ENCODE results near the gene ZNF835. TPM values are rescaled to one million over a fixed set of nuclear protein-coding genes. Genes with fewer than 3 reads are reported as not detected.

The ZNF835 gene
- total and polyA plus RNA-seq, 2 of the 13 experiments (the other 11 are each of a cell fraction or from before 2014, with no cell fraction given), result not detected

DNA sequence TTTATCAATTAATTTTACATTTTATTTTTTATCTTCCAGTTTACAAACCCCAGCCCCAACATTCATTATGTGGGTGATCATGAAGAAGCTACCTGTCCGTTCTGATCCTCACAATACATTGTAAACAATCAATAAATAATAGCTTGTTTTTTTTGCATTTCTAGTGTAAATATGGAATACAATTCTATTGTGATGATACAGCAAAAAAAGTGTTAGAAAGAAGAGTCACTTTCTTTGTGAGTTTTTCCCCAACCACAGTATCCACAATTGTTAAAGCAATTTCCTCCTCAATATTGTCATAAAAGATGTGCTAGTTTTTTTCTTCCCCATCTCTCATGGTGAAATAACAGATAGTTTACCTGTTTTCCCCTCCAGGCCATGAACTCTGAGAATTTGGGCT lies 30.3 kb upstream of the ZNF835 start:
- no peak overlapping the region for H3K27ac ChIP-seq (ENCODE audit: extremely low read length, insufficient read depth, low read length)
- ChIA-PET POLR2A (no interaction called here), CTCF (ENCODE audit: low intra/inter-chr PET ratio, low total read pairs) (no interaction called here)
- H3K4me3 ChIP-seq (replicated peaks in 1 of 3; ENCODE audit: insufficient read depth in 1 of 3, low read depth in 2 of 3, low read length in 3 of 3), result no peak overlapping the region
- H4K20me1 ChIP-seq (ENCODE audit: insufficient read depth, low read length), result no peaks in the 10 kb centered on the region
- DNase-seq (ENCODE audit: low spot score) (no peak), ATAC-seq (no peak), FAIRE-seq (no peak)
- H3K36me3 ChIP-seq (replicated peaks in 1 of 2; ENCODE audit: control insufficient read depth in 1 of 2, insufficient read depth in 2 of 2, low read length in 2 of 2), result no peaks in the 10 kb centered on the region
- BruUV-seq (replicated peaks), result no TSS peak
- H3K9me3 ChIP-seq (ENCODE audit: low read length), result peaks cover 27% of the 10 kb centered on the region
- WGBS (ENCODE audit: low lambda C conversion rate), result 2% methylated on average over 1 of the region's 1 CpG
- intact Hi-C loops (cut with micrococcal nuclease; ENCODE audit: unreplicated experiment), result no loop called here
- no peak overlapping the region for H3K9ac ChIP-seq (ENCODE audit: insufficient read depth, low read depth, low read length)
- no peaks in the 10 kb centered on the region for H3K4me1 ChIP-seq (ENCODE audit: insufficient read depth, low read length)
- in situ Hi-C loops (cut with HindIII; ENCODE audit: extremely low pct_ligation_motif_present, low pct_unique_long_range_greater_than_20kb), result no loop called here
- H3K27me3 ChIP-seq (ENCODE audit: control insufficient read depth in 1 of 2, insufficient read depth in 2 of 2, low read length in 2 of 2), result no peaks in the 10 kb centered on the region
- no peaks in the 10 kb centered on the region for H3K79me2 ChIP-seq (ENCODE audit: insufficient read depth, low read length)
- no peak overlapping the region for H2AFZ ChIP-seq (ENCODE audit: low read length)
- H3K4me2 ChIP-seq (ENCODE audit: low read depth, low read length), result no peak overlapping the region
- TF ChIP-seq CHD4 (IDR thresholded peaks at IDR 0.05; ENCODE audit: borderline replicate concordance, low read length) (no peak), MAFK (conservative IDR thresholded peaks at IDR 0.05 in 1 of 2, IDR thresholded peaks at IDR 0.05 in 1 of 2; ENCODE audit: low read length in 2 of 2) (peak; percentile 71 to 87), MAFF (IDR thresholded peaks at IDR 0.05; ENCODE audit: low read depth, low read length) (peak; percentile 76; the same call in 1 of the 2 replicates), REXO4 (CRISPR knock-in tag; IDR thresholded peaks at IDR 0.05; ENCODE audit: borderline replicate concordance) (no peak), ZNF510 (CRISPR knock-in tag; IDR thresholded peaks at IDR 0.05; ENCODE audit: low read depth) (no peak)

DNA sequence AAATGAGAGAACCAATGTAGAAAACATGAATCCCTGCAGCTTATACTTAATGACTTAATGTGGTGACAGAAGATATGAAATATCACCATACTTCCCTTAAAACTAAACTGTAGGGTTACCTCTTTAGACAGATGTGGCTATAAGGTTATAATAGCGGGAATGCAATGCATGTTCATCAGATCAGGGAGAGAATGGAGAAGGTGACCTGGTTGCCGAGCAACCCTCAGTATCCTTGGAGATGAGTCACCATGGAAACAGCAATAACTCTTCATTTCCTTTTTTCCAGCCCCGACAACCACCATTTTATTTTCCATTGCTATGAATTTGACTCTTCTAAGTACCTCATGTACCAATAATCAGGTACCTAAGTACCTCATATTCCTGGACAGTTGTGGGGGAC lies 28.0 kb upstream of the ZNF835 start:
- no peak for ATAC-seq
- Histone ChIP-seq H3K4me3 (replicated peaks in 1 of 3; ENCODE audit: insufficient read depth in 1 of 3, low read depth in 2 of 3, low read length in 3 of 3) (no peak overlapping the region), H3K4me1 (ENCODE audit: insufficient read depth, low read length) (no peaks in the 10 kb centered on the region), H3K36me3 (replicated peaks in 1 of 2; ENCODE audit: control insufficient read depth in 1 of 2, insufficient read depth in 2 of 2, low read length in 2 of 2) (no peaks in the 10 kb centered on the region), H3K27ac (ENCODE audit: extremely low read length, insufficient read depth, low read length) (no peak overlapping the region), H2AFZ (ENCODE audit: low read length) (no peak overlapping the region), H3K4me2 (ENCODE audit: low read depth, low read length) (no peak overlapping the region), H3K9me3 (ENCODE audit: low read length) (peaks cover 19% of the 10 kb centered on the region), H3K9ac (ENCODE audit: insufficient read depth, low read depth, low read length) (no peak overlapping the region), H3K27me3 (ENCODE audit: control insufficient read depth in 1 of 2, insufficient read depth in 2 of 2, low read length in 2 of 2) (no peaks in the 10 kb centered on the region), H4K20me1 (ENCODE audit: insufficient read depth, low read length) (no peaks in the 10 kb centered on the region), H3K79me2 (ENCODE audit: insufficient read depth, low read length) (no peaks in the 10 kb centered on the region)
- CTCF ChIA-PET (ENCODE audit: low intra/inter-chr PET ratio, low total read pairs), result no interaction called here
- DNase-seq (ENCODE audit: low spot score), result no peak
- intact Hi-C loops (cut with micrococcal nuclease; ENCODE audit: unreplicated experiment) (no loop called here), in situ Hi-C loops (cut with HindIII; ENCODE audit: extremely low pct_ligation_motif_present, low pct_unique_long_range_greater_than_20kb) (no loop called here)
- WGBS (ENCODE audit: low lambda C conversion rate), result 0% methylated on average over 3 of the region's 3 CpGs
- BruUV-seq (replicated peaks), result no TSS peak
- no peak for FAIRE-seq
- POLR2A ChIA-PET, result no interaction called here
- TF ChIP-seq FOXA3 (CRISPR knock-in tag; IDR thresholded peaks at IDR 0.05) (no peak), ZNF775 (CRISPR knock-in tag; IDR thresholded peaks at IDR 0.05; ENCODE audit: borderline replicate concordance) (no peak), PITX1 (CRISPR knock-in tag; IDR thresholded peaks at IDR 0.05) (no peak), ZNF777 (CRISPR knock-in tag; IDR thresholded peaks at IDR 0.05) (no peak), GTF2F1 (IDR thresholded peaks at IDR 0.05; ENCODE audit: low read length) (no peak), PHB2 (IDR thresholded peaks at IDR 0.05; ENCODE audit: partially characterized antibody) (no peak), ATF7-NPFF (CRISPR knock-in tag; IDR thresholded peaks at IDR 0.05; ENCODE audit: low read depth) (no peak), HNRNPL (IDR thresholded peaks at IDR 0.05; ENCODE audit: low read depth, low read length) (no peak), NFKBIZ (CRISPR knock-in tag; IDR thresholded peaks at IDR 0.05) (no peak), GATAD2A (CRISPR knock-in tag; IDR thresholded peaks at IDR 0.05) (no peak), ZNF546 (CRISPR knock-in tag; conservative IDR thresholded peaks at IDR 0.05) (no peak), MXD4 (CRISPR knock-in tag; IDR thresholded peaks at IDR 0.05) (no peak), RAD51 (IDR thresholded peaks at IDR 0.05; ENCODE audit: borderline replicate concordance) (no peak), ZNF335 (CRISPR knock-in tag; IDR thresholded peaks at IDR 0.05) (no peak), SRSF9 (IDR thresholded peaks at IDR 0.05; ENCODE audit: borderline replicate concordance, insufficient read depth, low read depth, low read length, poor library complexity, severe bottlenecking) (no peak)
- TF ChIP-seq, protein P1, sequence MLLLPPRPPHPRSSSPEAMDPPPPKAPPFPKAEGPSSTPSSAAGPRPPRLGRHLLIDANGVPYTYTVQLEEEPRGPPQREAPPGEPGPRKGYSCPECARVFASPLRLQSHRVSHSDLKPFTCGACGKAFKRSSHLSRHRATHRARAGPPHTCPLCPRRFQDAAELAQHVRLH (CRISPR knock-in tag; IDR thresholded peaks at IDR 0.05; ENCODE audit: borderline replicate concordance, low read depth), result no peak
- TF ChIP-seq, protein P2, sequence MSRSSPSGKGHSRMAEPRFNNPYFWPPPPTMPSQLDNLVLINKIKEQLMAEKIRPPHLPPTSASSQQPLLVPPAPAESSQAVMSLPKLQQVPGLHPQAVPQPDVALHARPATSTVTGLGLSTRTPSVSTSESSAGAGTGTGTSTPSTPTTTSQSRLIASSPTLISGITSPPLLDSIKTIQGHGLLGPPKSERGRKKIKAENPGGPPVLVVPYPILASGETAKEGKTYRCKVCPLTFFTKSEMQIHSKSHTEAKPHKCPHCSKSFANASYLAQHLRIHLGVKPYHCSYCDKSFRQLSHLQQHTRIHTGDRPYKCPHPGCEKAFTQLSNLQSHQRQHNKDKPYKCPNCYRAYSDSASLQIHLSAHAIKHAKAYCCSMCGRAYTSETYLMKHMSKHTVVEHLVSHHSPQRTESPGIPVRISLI (CRISPR knock-in tag; IDR thresholded peaks at IDR 0.05; ENCODE audit: borderline replicate concordance), result no peak
